WERI-Rb-1 (cell line): ENCODE data around the gene HOXA6.

Experiments
- DNase-seq: peaks from one replicate; pipeline ENCODE4 v3.0.0-alpha.2; 2020
- H3K27ac ChIP-seq: fragments of 250-450 bp; sonication (Bioruptor Pico); 2 replicates; pipeline ENCODE4 v1.5.1; 2020; ENCODE audit warnings: mild to moderate bottlenecking, moderate library complexity
- H3K27me3 ChIP-seq: fragments of 250-450 bp; sonication (Bioruptor Pico); 2 replicates; pipeline ENCODE4 v1.5.1; 2021; ENCODE audit warnings: mild to moderate bottlenecking, low read depth, moderate library complexity; ENCODE audit not compliant: insufficient read depth, severe bottlenecking
- H3K36me3 ChIP-seq: fragments of 250-450 bp; sonication (Bioruptor Pico); 2 replicates; pipeline ENCODE4 v1.5.1; 2020; ENCODE audit warnings: mild to moderate bottlenecking, moderate library complexity
- H3K4me3 ChIP-seq: 2 replicates; pipeline ENCODE4 v1.5.1; 2011; ENCODE audit warnings: low read depth, mild to moderate bottlenecking, control low read depth, low read length
- H3K9me3 ChIP-seq: fragments of 250-450 bp; sonication (Bioruptor Pico); 2 replicates; pipeline ENCODE4 v1.5.1; 2021; ENCODE audit warnings: mild to moderate bottlenecking, moderate library complexity; ENCODE audit not compliant: severe bottlenecking
- CTCF ChIP-seq: IDR thresholded peaks from 2 replicates; pipeline ENCODE4 v1.5.1; 2011; ENCODE audit warnings: low read depth, mild to moderate bottlenecking, control low read depth, inconsistent platforms, low read length

HOXA6 gene

GRCh38 chr7:27192546-27193334 is 45.2 kb upstream of the HOXA6 start:
- no peak for DNase-seq

GRCh38 chr7:27191833-27192545 is 44.4 kb upstream of the HOXA6 start:
- no peak for TF ChIP-seq CTCF
- no peak overlapping the region for H3K27ac ChIP-seq
- DNase-seq, result no peak
- H3K9me3 ChIP-seq, result no peaks in the 10 kb centered on the region
- H3K4me3 ChIP-seq, result peak overlapping the region; percentile 20; the same call in 1 of the 2 replicates
- peaks cover 96% of the 10 kb centered on the region for H3K27me3 ChIP-seq
- H3K36me3 ChIP-seq, result no peaks in the 10 kb centered on the region

More at GRCh38 chr7:27192546-27193334, 45.2 kb upstream of the HOXA6 start:
- Histone ChIP-seq H3K4me3 (peak overlapping the region; percentile 20), H3K27ac (no peak overlapping the region), H3K27me3 (peaks cover 96% of the 10 kb centered on the region), H3K9me3 (no peaks in the 10 kb centered on the region), H3K36me3 (no peaks in the 10 kb centered on the region)
- no peak for TF ChIP-seq CTCF

- Histone ChIP-seq H3K4me3 (no peak overlapping the region), H3K9me3 (no peaks in the 10 kb centered on the region), H3K27me3 (peaks cover 96% of the 10 kb centered on the region), H3K36me3 (no peaks in the 10 kb centered on the region), H3K27ac (no peak overlapping the region)
- TF ChIP-seq CTCF, result no peak
- DNase-seq, result no peak
Measured at GRCh38 chr7:27191161-27191731, 43.7 kb upstream of the HOXA6 start.

GRCh38 chr7:27189997-27190748 is 42.6 kb upstream of the HOXA6 start:
- no peak overlapping the region for H3K4me3 ChIP-seq
- TF ChIP-seq CTCF, result no peak
- no peaks in the 10 kb centered on the region for H3K9me3 ChIP-seq
- DNase-seq, result peak; percentile 9
- H3K27ac ChIP-seq, result no peak overlapping the region
- no peaks in the 10 kb centered on the region for H3K36me3 ChIP-seq
- peaks cover 96% of the 10 kb centered on the region for H3K27me3 ChIP-seq

GRCh38 chr7:27189295-27189996 is 41.9 kb upstream of the HOXA6 start:
- peak; percentile 6 for DNase-seq
- no peak for TF ChIP-seq CTCF
- no peak overlapping the region for H3K27ac ChIP-seq
- no peaks in the 10 kb centered on the region for H3K9me3 ChIP-seq
- no peak overlapping the region for H3K4me3 ChIP-seq
- H3K36me3 ChIP-seq, result no peaks in the 10 kb centered on the region
- peaks cover 98% of the 10 kb centered on the region for H3K27me3 ChIP-seq
